ENCODE measurements around the gene RUNX3. TPM values are rescaled to one million over a fixed set of nuclear protein-coding genes. Genes with fewer than 3 reads are reported as not detected.

Gene RUNX3
- total RNA-seq, 1 experiment from 2014 or later, result 1.1 TPM

GRCh38 chr1:24926563-24927249 is 3.4 kb downstream of the RUNX3 start:
- TF ChIP-seq CTCF (IDR thresholded peaks at IDR 0.05; ENCODE audit: insufficient read depth in 1 of 2, low read depth in 1 of 2, low read length in 1 of 2, severe bottlenecking in 1 of 2, unreplicated experiment in 1 of 2), result no peak
- no peaks in the 10 kb centered on the region for H3K27me3 ChIP-seq (replicated peaks; ENCODE audit: control insufficient read depth, insufficient read depth, low read length)
- H3K27me3 Mint-ChIP-seq (ENCODE audit: insufficient read depth, unreplicated experiment), result peaks cover 6% of the 10 kb centered on the region

GRCh38 chr1:24925963-24926362 is 4.1 kb downstream of the RUNX3 start:
- TF ChIP-seq CTCF (IDR thresholded peaks at IDR 0.05; ENCODE audit: insufficient read depth in 1 of 2, low read depth in 1 of 2, low read length in 1 of 2, severe bottlenecking in 1 of 2, unreplicated experiment in 1 of 2), result no peak
- Mint-ChIP-seq H3K36me3 (ENCODE audit: insufficient read depth, unreplicated experiment) (no peaks in the 10 kb centered on the region), H3K27me3 (ENCODE audit: insufficient read depth, unreplicated experiment) (peaks cover 6% of the 10 kb centered on the region), H3K4me3 (ENCODE audit: unreplicated experiment) (no peak overlapping the region), H3K4me1 (ENCODE audit: low read depth, unreplicated experiment) (no peaks in the 10 kb centered on the region), H3K27ac (ENCODE audit: unreplicated experiment) (no peak overlapping the region), H3K9me3 (ENCODE audit: unreplicated experiment) (no peaks in the 10 kb centered on the region)
- ChIA-PET POLR2A (no interaction called here), CTCF (no interaction called here)
- intact Hi-C loops (cut with micrococcal nuclease; ENCODE audit: unreplicated experiment), result no loop called here
- Histone ChIP-seq H3K36me3 (ENCODE audit: control insufficient read depth, insufficient read depth, low read length) (no peaks in the 10 kb centered on the region), H3K4me3 (ENCODE audit: low read depth, low read length) (no peak overlapping the region), H3K9me3 (no peaks in the 10 kb centered on the region), H3K4me1 (no peaks in the 10 kb centered on the region), H3K27me3 (replicated peaks; ENCODE audit: control insufficient read depth, insufficient read depth, low read length) (no peaks in the 10 kb centered on the region)
- BruUV-seq (replicated peaks), result no TSS peak
- DNase-seq, result no peak

More at GRCh38 chr1:24926563-24927249, 3.4 kb downstream of the RUNX3 start:
- H3K4me3 Mint-ChIP-seq (ENCODE audit: unreplicated experiment), result no peak overlapping the region
- BruUV-seq (replicated peaks), result no TSS peak
- no peak overlapping the region for H3K27ac Mint-ChIP-seq (ENCODE audit: unreplicated experiment)
- intact Hi-C loops (cut with micrococcal nuclease; ENCODE audit: unreplicated experiment), result no loop called here
- H3K9me3 ChIP-seq, result no peaks in the 10 kb centered on the region
- H3K4me3 ChIP-seq (ENCODE audit: low read depth, low read length), result no peak overlapping the region
- DNase-seq, result no peak
- H3K4me1 ChIP-seq, result no peaks in the 10 kb centered on the region
- ChIA-PET CTCF (no interaction called here), POLR2A (no interaction called here)
- no peaks in the 10 kb centered on the region for H3K4me1 Mint-ChIP-seq (ENCODE audit: low read depth, unreplicated experiment)
- no peaks in the 10 kb centered on the region for H3K36me3 Mint-ChIP-seq (ENCODE audit: insufficient read depth, unreplicated experiment)
- no peaks in the 10 kb centered on the region for H3K9me3 Mint-ChIP-seq (ENCODE audit: unreplicated experiment)
- H3K36me3 ChIP-seq (ENCODE audit: control insufficient read depth, insufficient read depth, low read length), result no peaks in the 10 kb centered on the region

GRCh38 chr1:24925082-24925779 is 4.8 kb downstream of the RUNX3 start:
- H3K27me3 Mint-ChIP-seq (ENCODE audit: insufficient read depth, unreplicated experiment), result peaks cover 6% of the 10 kb centered on the region
- Histone ChIP-seq H3K36me3 (ENCODE audit: control insufficient read depth, insufficient read depth, low read length) (no peaks in the 10 kb centered on the region), H3K4me1 (no peaks in the 10 kb centered on the region), H3K4me3 (ENCODE audit: low read depth, low read length) (no peak overlapping the region), H3K27me3 (replicated peaks; ENCODE audit: control insufficient read depth, insufficient read depth, low read length) (no peaks in the 10 kb centered on the region), H3K9me3 (no peaks in the 10 kb centered on the region)
- intact Hi-C loops (cut with micrococcal nuclease; ENCODE audit: unreplicated experiment), result no loop called here
- ChIA-PET POLR2A (no interaction called here), CTCF (no interaction called here)
- no peak for TF ChIP-seq CTCF (IDR thresholded peaks at IDR 0.05; ENCODE audit: insufficient read depth in 1 of 2, low read depth in 1 of 2, low read length in 1 of 2, severe bottlenecking in 1 of 2, unreplicated experiment in 1 of 2)
- no peak overlapping the region for H3K27ac Mint-ChIP-seq (ENCODE audit: unreplicated experiment)
- H3K4me1 Mint-ChIP-seq (ENCODE audit: low read depth, unreplicated experiment), result no peaks in the 10 kb centered on the region
- no peaks in the 10 kb centered on the region for H3K9me3 Mint-ChIP-seq (ENCODE audit: unreplicated experiment)
- H3K4me3 Mint-ChIP-seq (ENCODE audit: unreplicated experiment), result no peak overlapping the region
- no TSS peak for BruUV-seq (replicated peaks)
- H3K36me3 Mint-ChIP-seq (ENCODE audit: insufficient read depth, unreplicated experiment), result no peaks in the 10 kb centered on the region
- DNase-seq, result no peak

Measured in Caco-2 (cell line).